RWPE2 (cell line): Measurements from ENCODE around the gene DAAM1.
A peak's percentile ranks its signal among the peaks of the same experiment; 100 is the strongest.

Experiments
- ATAC-seq: fragments of 200-7000 bp; cut with Tn5 transposase; 3 replicates; pipeline ENCODE4 v1.9.1; 2021; ENCODE audit warnings: low read depth
- DNase-seq: peaks from one replicate; pipeline ENCODE4 v3.0.0-alpha.2; 2020; ENCODE audit warnings: low spot score
- H3K27ac ChIP-seq: fragments of 450-650 bp; 2 replicates; pipeline ENCODE4 v1.5.1; 2017; ENCODE audit warnings: mild to moderate bottlenecking; ENCODE audit not compliant: poor library complexity, severe bottlenecking
- H3K27me3 ChIP-seq: fragments of 250-450 bp; sonication (Bioruptor Pico); 2 replicates; pipeline ENCODE4 v1.5.1; 2021; ENCODE audit warnings: mild to moderate bottlenecking, moderate library complexity; ENCODE audit not compliant: insufficient read depth, poor library complexity, severe bottlenecking
- H3K36me3 ChIP-seq: fragments of 250-450 bp; sonication (Bioruptor Pico); 2 replicates; pipeline ENCODE4 v1.5.1; 2020; ENCODE audit warnings: low read depth, mild to moderate bottlenecking, moderate library complexity
- H3K4me1 ChIP-seq: fragments of 250-450 bp; sonication (Bioruptor Pico); 2 replicates; pipeline ENCODE4 v1.5.1; 2021; ENCODE audit warnings: mild to moderate bottlenecking, moderate library complexity; ENCODE audit not compliant: insufficient read depth, poor library complexity, severe bottlenecking
- H3K4me3 ChIP-seq: fragments of 250-450 bp; sonication (Bioruptor Pico); 2 replicates; pipeline ENCODE4 v1.5.1; 2021; ENCODE audit warnings: mild to moderate bottlenecking, moderate library complexity; ENCODE audit not compliant: severe bottlenecking
- H3K9me3 ChIP-seq: fragments of 250-450 bp; sonication (Bioruptor Pico); 2 replicates; pipeline ENCODE4 v1.5.1; 2021; ENCODE audit warnings: mild to moderate bottlenecking, moderate library complexity; ENCODE audit not compliant: severe bottlenecking
- CTCF ChIP-seq: fragments of 450-650 bp; IDR thresholded peaks from one replicate; pipeline ENCODE4 v1.5.1; 2017; ENCODE audit warnings: mild to moderate bottlenecking, moderate library complexity; ENCODE audit not compliant: poor library complexity, severe bottlenecking

Gene DAAM1

GRCh38 chr14:59352961-59353360 is 164.5 kb downstream of the DAAM1 start:
- H3K27ac ChIP-seq: peak overlapping the region; percentile 98
- no peak for TF ChIP-seq CTCF
- DNase-seq (no peak), ATAC-seq (no peak)
- H3K27me3 ChIP-seq: no peaks in the 10 kb centered on the region
- H3K4me1 ChIP-seq: peaks cover 24% of the 10 kb centered on the region
- no peak overlapping the region for H3K4me3 ChIP-seq
- no peaks in the 10 kb centered on the region for H3K9me3 ChIP-seq
- H3K36me3 ChIP-seq: peaks cover 9% of the 10 kb centered on the region; the same call in 1 of the 2 replicates

- Histone ChIP-seq H3K36me3 (peaks cover 9% of the 10 kb centered on the region; the same call in 1 of the 2 replicates), H3K27ac (peak overlapping the region; percentile 98), H3K9me3 (no peaks in the 10 kb centered on the region), H3K27me3 (no peaks in the 10 kb centered on the region), H3K4me3 (no peak overlapping the region), H3K4me1 (peaks cover 39% of the 10 kb centered on the region)
- TF ChIP-seq CTCF: no peak
- DNase-seq (no peak), ATAC-seq (peak; percentile 85)
These were observed 166.2 kb downstream of the DAAM1 start for GRCh38 chr14:59354666-59355065.

GRCh38 chr14:59355091-59355490 is 166.6 kb downstream of the DAAM1 start:
- peaks cover 43% of the 10 kb centered on the region for H3K4me1 ChIP-seq
- peak overlapping the region; percentile 98 for H3K27ac ChIP-seq
- H3K27me3 ChIP-seq: no peaks in the 10 kb centered on the region
- TF ChIP-seq CTCF: peak; percentile 11
- H3K4me3 ChIP-seq: no peak overlapping the region
- H3K36me3 ChIP-seq: peaks cover 9% of the 10 kb centered on the region; the same call in 1 of the 2 replicates
- ATAC-seq: no peak
- no peak for DNase-seq
- H3K9me3 ChIP-seq: no peaks in the 10 kb centered on the region

- Histone ChIP-seq H3K27ac (peak overlapping the region; percentile 98), H3K4me1 (peaks cover 56% of the 10 kb centered on the region), H3K4me3 (no peak overlapping the region), H3K36me3 (peaks cover 9% of the 10 kb centered on the region; the same call in 1 of the 2 replicates), H3K9me3 (no peaks in the 10 kb centered on the region), H3K27me3 (no peaks in the 10 kb centered on the region)
- DNase-seq (no peak), ATAC-seq (no peak)
- no peak for TF ChIP-seq CTCF
These were observed 167.8 kb downstream of the DAAM1 start for GRCh38 chr14:59356312-59356711.

GRCh38 chr14:59356767-59357166 is 168.3 kb downstream of the DAAM1 start:
- H3K4me1 ChIP-seq: peaks cover 60% of the 10 kb centered on the region
- H3K27ac ChIP-seq: peak overlapping the region; percentile 98
- H3K27me3 ChIP-seq: no peaks in the 10 kb centered on the region
- no peak for DNase-seq
- H3K36me3 ChIP-seq: peaks cover 9% of the 10 kb centered on the region; the same call in 1 of the 2 replicates
- no peak for TF ChIP-seq CTCF
- no peak overlapping the region for H3K4me3 ChIP-seq
- no peaks in the 10 kb centered on the region for H3K9me3 ChIP-seq
- no peak for ATAC-seq
